ENCODE measurements around the gene RALGAPA2.

DNA sequence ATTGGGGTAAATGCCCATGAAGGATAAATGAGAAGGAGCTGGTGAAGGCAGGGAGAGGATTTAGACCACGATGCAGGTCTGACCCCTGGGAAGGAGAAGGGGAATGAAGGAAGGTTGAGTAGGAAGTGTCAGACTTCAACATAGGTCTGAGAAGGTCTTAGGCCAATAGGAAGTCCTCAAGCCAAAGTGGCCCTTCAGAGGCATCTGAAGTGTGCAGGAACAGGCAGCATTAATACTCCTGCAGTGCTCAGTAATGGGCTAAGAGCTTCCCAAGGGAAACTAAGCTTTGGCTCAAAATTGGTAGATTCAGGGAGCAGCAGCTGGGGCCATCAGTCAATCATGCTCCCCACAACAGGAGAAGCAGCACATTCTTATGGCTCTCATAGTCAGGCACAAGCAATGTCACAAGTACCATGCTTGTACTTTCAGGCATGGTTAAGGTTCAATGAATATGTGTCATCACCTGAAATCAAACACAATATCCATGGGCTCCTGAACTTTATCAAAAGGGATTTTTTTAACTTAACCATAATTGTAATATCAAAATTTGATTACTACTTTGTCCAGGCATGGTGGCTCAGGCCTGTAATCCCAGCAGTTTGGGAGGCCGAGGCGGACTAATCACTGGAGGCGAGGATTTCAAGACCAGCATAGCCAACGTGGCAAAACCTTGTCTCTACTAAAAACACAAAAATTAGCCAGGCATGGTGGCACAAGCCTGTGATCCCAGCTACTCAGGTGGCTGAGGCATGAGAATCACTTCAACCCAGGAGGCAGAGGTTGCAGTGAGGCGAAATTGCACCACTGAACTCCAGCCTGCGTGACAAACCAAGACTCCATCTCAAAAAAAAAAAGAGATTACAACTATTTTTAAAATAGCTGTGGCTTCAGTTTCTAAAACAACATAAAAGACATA lies 9.9 kb downstream of the RALGAPA2 start:
- TF ChIP-seq, protein P1, sequence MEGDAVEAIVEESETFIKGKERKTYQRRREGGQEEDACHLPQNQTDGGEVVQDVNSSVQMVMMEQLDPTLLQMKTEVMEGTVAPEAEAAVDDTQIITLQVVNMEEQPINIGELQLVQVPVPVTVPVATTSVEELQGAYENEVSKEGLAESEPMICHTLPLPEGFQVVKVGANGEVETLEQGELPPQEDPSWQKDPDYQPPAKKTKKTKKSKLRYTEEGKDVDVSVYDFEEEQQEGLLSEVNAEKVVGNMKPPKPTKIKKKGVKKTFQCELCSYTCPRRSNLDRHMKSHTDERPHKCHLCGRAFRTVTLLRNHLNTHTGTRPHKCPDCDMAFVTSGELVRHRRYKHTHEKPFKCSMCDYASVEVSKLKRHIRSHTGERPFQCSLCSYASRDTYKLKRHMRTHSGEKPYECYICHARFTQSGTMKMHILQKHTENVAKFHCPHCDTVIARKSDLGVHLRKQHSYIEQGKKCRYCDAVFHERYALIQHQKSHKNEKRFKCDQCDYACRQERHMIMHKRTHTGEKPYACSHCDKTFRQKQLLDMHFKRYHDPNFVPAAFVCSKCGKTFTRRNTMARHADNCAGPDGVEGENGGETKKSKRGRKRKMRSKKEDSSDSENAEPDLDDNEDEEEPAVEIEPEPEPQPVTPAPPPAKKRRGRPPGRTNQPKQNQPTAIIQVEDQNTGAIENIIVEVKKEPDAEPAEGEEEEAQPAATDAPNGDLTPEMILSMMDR (IDR thresholded peaks at IDR 0.05) = no peak
- TF ChIP-seq EP300 (IDR thresholded peaks at IDR 0.05) = no peak
